Endothelial cell of hepatic sinusoid (primary cell): ENCODE results near the gene P2RY2.

Experiments used
- in situ Hi-C: cut with HindIII; loops from 2 replicates; pipeline ENCODE4 v1.10.0; 2017; ENCODE audit warnings: low sequenced_read_pairs

P2RY2 gene

GRCh38 chr11:73237471-73238290 is 19.6 kb downstream of the P2RY2 start:
- in situ Hi-C loops, result loop anchor here (10.0 kb wide), 1 partner anchor 483 kb away; the partner anchor contains the start of gene ARAP1

- in situ Hi-C loops, result loop anchor here (10.0 kb wide), 1 partner anchor 484 kb away; the partner anchor contains the start of gene ARAP1
Observed at GRCh38 chr11:73239111-73239521, 21.0 kb downstream of the P2RY2 start.

- in situ Hi-C loops, result loop anchor here (10.0 kb wide), 1 partner anchor 485 kb away; the partner anchor contains the start of gene ARAP1
Observed at GRCh38 chr11:73239571-73240189, 21.6 kb downstream of the P2RY2 start.

GRCh38 chr11:73240190-73240781 is 22.2 kb downstream of the P2RY2 start:
- in situ Hi-C loops, result no loop called here

- in situ Hi-C loops, result no loop called here
Observed at GRCh38 chr11:73241300-73241699, 23.2 kb downstream of the P2RY2 start.

- in situ Hi-C loops, result no loop called here
Observed at GRCh38 chr11:73242251-73243092, 24.4 kb downstream of the P2RY2 start.

GRCh38 chr11:73243093-73243485 is 25.0 kb downstream of the P2RY2 start:
- in situ Hi-C loops, result no loop called here

- in situ Hi-C loops, result no loop called here
Observed at GRCh38 chr11:73244589-73245240, 26.6 kb downstream of the P2RY2 start.

- in situ Hi-C loops, result no loop called here
Observed at GRCh38 chr11:73245461-73245860, 27.4 kb downstream of the P2RY2 start.

GRCh38 chr11:73246303-73246702 is 28.2 kb downstream of the P2RY2 start:
- in situ Hi-C loops, result no loop called here

GRCh38 chr11:73248526-73249185 is 30.6 kb downstream of the P2RY2 start:
- in situ Hi-C loops, result no loop called here

GRCh38 chr11:73249304-73249703 is 31.2 kb downstream of the P2RY2 start:
- in situ Hi-C loops, result no loop called here

GRCh38 chr11:73249853-73250783 is 32.0 kb downstream of the P2RY2 start:
- in situ Hi-C loops, result no loop called here

GRCh38 chr11:73252577-73253191 is 34.6 kb downstream of the P2RY2 start:
- in situ Hi-C loops, result no loop called here

GRCh38 chr11:73257342-73258103 is 39.4 kb downstream of the P2RY2 start:
- in situ Hi-C loops, result no loop called here

- in situ Hi-C loops, result no loop called here
Observed at GRCh38 chr11:73258104-73259035, 40.3 kb downstream of the P2RY2 start.
